PC-3 (cell line): Measurements from ENCODE around the gene WFDC1.

Experiments used
- CTCF ChIP-seq: fragments of 300-600 bp; sonication (generic); conservative IDR thresholded peaks from 2 replicates; pipeline ENCODE4 v1.5.1; 2017; ENCODE audit warnings: antibody characterized with exemption, low read depth, mild to moderate bottlenecking, low read length
- EZH2phosphoT487 ChIP-seq: fragments of 300-600 bp; sonication (generic); IDR thresholded peaks from 2 replicates; pipeline ENCODE4 v1.6.1; 2018; ENCODE audit warnings: mild to moderate bottlenecking, antibody characterized with exemption, low read length, borderline replicate concordance

DNA sequence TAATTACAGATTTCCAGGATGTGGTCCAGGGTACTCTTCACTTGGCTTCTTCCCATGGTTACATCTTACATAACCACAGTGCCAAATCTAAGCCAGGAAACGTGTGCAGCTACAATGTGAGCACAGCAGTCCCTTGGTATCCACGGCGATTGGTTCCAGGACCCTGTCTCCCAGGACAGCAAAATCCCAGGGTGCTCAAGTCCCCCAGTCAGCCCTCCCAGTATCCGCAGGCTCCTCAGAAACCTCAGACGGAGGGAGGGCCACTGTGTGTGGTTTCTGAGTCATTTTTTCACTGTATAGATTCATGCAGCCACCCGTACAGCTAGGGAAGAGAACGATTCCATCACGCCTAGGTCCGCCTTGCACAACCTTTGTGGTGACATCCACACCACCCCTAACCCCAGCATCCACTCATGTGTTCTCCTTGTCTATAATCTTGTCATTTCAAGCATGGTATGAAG lies 62.5 kb downstream of the WFDC1 start:
- TF ChIP-seq CTCF = no peak
- TF ChIP-seq EZH2phosphoT487 = no peak
